HG03342 (cell line): ENCODE measurements around the gene SLC32A1.
A peak's percentile ranks its signal among the peaks of the same experiment; 100 is the strongest.

Experiments used
- ATAC-seq: cut with Tn5 transposase; IDR thresholded peaks from one replicate; pipeline ENCODE4 v1.9.1; 2021; ENCODE audit warnings: mild to moderate bottlenecking, moderate library complexity; ENCODE audit not compliant: unreplicated experiment

Gene SLC32A1

DNA sequence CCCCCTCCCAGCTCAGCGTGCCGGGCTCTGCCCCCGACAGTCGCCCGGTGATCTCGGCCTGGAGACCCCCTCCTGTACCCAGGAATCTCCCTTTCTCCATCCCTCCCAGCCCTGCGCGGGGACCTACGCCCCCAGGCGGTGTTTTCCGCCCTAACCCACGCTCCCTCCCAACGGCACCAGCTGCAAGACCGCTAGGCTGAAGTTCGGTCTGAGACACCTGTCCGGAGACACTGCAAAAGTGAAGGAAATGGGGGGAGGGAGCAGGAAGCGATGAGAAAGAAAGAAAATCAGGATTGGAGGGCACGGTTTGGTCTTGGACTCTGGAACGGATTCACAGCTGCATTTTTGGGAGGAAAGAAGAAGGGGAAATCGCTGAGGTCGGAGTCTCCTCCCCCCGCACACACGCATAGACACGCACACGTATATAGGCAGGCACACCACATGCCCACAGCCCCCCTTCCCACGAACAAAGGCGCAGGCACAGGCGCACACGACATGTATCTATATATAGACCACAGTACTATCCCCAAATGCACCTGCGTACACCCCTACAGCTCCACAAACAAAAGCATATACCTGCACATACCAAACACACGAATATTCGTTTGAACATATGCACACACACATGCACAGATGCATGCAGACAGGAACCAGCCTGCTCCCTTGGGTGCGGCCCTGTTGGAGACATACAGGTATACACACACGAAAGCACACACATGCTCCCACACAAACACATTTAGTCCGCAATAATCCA, 1.0 kb downstream of the SLC32A1 start:
- no peak for ATAC-seq

GRCh38 chr20:38725931-38726803, 1.9 kb downstream of the SLC32A1 start:
- no peak for ATAC-seq

DNA sequence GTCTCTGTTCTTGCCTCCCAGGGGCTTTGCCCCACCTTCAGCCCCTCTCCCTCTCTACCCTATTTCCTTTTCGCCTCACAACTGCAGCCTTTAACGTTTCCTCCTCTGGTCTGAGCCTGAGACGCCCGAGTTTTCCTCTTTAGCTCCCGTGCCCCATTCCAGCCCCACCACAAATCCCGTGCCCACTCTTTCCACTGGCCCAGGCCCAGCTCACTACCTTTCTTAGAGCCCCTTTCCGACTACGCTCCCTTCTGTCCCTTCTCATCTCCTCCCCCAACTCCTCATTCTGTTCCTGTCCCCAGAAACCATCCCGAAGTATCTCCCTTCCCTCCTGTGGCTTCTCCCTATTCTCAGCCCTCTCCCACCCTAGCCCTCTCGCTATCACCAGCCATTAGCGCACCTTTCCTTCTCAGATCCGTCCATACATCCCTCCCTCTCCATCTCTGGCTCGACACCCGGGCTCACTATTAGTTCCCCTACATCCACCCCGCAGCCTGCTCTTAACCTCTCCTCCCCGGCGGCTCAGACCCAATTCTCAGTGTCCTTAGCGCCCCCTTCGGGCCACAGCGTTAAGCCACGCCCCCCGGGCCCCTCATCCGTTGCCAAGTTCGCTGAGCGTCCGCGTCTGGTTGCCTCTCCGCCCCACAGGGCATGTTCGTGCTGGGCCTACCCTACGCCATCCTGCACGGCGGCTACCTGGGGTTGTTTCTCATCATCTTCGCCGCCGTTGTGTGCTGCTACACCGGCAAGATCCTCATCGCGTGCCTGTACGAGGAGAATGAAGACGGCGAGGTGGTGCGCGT, 2.7 kb downstream of the SLC32A1 start:
- ATAC-seq: no peak

DNA sequence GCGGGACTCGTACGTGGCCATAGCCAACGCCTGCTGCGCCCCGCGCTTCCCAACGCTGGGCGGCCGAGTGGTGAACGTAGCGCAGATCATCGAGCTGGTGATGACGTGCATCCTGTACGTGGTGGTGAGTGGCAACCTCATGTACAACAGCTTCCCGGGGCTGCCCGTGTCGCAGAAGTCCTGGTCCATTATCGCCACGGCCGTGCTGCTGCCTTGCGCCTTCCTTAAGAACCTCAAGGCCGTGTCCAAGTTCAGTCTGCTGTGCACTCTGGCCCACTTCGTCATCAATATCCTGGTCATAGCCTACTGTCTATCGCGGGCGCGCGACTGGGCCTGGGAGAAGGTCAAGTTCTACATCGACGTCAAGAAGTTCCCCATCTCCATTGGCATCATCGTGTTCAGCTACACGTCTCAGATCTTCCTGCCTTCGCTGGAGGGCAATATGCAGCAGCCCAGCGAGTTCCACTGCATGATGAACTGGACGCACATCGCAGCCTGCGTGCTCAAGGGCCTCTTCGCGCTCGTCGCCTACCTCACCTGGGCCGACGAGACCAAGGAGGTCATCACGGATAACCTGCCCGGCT, 3.4 kb downstream of the SLC32A1 start:
- no peak for ATAC-seq

DNA sequence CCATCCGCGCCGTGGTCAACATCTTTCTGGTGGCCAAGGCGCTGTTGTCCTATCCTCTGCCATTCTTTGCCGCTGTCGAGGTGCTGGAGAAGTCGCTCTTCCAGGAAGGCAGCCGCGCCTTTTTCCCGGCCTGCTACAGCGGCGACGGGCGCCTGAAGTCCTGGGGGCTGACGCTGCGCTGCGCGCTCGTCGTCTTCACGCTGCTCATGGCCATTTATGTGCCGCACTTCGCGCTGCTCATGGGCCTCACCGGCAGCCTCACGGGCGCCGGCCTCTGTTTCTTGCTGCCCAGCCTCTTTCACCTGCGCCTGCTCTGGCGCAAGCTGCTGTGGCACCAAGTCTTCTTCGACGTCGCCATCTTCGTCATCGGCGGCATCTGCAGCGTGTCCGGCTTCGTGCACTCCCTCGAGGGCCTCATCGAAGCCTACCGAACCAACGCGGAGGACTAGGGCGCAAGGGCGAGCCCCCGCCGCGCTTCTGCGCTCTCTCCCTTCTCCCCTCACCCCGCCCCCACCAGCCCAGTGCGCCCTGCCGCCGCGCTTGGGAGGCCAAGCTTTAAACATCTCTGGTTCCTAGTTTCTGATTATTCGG, 4.0 kb downstream of the SLC32A1 start:
- no peak for ATAC-seq

DNA sequence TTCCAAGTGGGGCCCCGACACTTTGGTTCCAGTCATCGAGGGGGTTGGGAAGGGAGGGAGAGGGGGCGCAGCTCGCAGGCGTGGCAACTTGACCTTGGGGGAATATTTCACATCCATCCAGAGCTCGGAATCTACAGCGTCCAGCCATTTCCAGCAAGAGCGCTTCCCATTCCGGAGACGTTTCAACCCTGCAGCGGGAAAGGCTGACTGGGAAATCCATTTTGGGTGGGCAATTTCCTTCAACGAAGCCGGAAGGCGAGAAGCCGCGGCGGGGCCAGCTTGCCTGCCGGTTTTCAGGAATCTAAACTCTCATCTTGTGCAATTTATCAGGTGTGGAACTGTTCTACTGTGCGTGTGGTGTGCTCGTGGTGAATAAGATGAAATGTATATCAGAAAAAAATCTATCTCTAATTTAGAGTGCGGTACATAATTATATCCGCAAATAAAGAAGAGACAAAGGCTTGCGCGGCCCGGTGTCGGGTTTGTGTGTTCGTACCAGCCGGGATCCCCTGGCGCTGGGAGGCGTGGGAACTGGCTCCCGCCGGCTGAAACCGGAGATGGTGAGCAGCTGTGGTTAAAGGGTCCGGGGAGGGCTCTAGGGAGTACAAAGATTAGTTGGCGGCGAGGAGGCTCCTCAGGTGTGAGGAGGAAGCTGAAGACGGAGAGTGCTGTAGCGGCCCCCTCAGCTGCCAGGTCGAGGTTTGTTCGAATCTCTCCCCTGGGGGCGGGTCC, 4.8 kb downstream of the SLC32A1 start:
- ATAC-seq: no peak

DNA sequence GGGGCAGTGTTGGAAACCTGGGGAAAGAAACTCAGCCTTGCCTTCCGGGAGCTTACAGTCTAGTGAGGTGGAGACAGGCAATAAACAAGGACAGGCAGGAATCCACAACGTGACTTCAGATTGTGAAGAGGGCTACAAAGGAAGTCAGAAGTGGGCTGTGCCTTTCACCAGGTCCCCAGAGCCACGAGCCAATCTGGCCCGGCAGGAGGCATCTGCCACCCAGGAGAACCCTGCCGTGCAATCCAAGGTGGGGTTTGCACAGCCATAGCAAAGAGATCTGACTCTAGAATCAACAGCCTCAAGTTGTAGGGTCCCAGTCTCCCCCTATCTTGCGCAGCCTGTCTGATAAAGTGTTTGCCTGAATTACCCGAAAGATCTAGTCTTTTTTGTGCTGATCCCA, 5.5 kb downstream of the SLC32A1 start:
- no peak for ATAC-seq

DNA sequence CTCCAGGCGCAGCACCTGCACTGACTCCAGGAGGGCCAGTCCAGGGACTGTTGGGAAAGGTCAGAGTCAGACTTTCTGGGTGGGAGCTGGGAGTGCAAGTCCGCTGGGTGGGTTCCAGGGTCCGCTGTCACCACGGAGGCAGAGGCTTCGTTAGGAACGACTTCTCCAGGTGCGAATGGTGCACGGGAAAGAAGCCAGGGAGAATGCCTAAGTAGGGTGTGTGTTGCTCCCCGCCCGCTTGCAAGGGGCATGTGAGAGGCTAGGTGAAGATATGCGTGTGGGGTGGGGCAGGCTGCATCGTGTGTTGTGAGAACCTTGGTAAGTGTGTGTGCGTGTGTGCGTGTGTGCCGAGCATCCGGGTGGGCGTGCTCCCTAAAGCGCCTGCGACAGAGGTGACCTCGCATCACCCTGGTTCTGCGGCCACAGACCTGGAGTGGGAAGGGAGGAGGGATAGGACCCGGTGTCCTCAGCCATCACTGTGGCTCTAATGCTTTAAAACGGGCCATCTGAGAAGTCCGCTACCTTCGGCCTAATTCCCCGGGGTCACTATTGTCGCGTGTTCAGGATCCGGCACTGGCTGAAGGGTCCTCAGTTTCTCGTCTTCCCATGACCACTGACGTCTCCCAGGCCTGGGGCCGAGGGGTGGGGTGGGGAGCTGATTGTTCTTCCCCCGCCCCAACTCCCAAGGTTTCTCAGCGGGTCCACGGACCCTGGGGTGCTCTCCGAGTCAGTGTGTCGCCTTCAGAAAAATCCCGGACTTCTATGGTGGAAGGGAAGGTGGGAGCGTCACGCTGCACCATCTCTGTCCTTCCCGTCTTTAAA, 6.1 kb downstream of the SLC32A1 start:
- no peak for ATAC-seq

DNA sequence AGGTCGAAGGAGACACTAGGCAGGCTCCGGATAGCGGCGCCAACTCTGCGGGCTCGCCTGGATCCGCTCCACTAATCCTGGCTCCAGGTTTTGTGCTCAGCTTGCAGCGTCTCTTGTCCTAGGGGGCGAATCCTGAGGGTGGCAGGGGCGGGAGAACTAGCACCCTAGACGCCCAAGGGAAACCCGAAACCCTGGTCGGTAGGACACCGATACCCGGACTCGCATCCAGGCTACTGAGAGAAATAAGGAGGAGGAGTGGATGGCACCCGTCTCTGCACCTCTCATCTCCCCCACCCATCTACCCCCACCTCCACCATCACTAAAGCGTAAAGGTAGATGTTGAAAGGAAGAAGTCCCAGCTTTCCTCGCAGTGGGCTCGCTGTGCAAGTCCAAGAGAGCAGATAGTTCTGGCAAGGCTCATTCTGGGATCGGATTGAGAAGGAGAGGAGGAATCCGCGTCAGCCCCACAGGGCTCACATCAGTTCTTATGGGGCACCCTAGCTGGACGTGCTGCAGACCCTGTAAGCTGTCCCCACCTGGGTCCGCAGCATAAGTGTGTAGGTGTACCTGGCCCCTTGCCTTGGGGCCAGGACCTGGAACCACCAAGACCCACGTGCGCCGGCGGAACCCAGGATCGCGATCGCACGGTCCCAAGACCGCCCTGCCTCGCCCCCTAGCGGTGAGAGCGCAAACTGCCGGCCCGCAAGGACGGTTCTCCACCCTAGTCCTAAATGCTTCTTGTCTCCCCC, 6.9 kb downstream of the SLC32A1 start:
- ATAC-seq: no peak

GRCh38 chr20:38731738-38732113, 7.4 kb downstream of the SLC32A1 start:
- ATAC-seq: no peak

DNA sequence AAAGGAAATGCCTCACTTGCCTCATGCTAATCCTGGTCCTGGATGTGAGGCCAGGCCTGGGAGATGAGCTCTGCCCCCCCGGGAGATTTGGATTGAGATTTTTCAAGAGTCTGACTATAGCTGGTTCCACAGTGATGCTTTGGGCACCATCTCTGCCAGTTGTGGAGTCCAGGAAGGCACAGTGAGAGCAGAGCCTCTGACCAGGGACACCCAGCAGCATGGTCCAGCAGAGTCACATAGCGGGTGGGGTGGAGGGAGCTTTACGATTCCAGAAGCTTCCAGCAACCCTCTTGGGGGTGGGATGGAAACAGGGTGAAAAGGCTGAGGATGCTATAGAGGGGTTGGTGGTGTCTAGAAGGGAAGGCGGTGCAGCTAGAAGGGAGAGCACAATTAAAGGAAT, 8.7 kb downstream of the SLC32A1 start:
- no peak for ATAC-seq

DNA sequence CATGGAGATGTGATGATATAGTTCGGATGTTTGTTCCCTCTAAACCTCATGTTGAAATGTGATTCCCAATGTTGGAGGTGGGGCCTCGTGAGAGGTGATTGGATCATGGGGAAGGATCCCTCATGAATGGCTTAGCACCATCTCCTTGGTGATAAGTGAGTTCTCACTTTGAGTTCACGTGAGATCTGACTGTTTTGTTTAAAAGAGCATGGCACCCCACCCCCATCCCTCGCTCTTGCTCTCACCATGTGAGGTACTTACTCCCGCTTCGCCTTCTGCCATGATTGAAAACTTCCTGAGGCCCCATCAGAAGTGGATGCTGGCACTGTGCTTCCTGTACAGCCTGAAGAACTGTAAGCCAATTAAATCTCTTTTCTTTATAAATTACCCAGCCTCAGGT, 10.9 kb downstream of the SLC32A1 start:
- no peak for ATAC-seq

DNA sequence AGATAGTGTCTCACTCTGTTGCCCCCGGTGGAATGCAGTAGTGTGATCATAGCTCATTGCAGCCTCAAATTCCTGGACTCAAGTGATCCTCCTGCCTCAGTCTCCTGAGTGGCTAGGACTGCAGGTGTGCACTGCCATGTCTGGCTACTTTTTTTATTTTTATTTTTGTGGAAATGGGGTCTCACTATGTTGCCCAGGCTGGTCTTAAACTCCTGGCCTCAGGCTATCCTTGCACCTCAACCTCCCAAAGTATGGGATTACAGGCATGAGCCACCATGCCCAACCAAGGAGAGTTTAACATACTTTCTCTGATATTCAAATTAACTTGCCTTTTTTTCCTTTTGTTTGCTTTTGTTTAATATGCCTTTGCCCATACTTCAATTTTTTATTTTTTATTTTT, 13.6 kb downstream of the SLC32A1 start:
- ATAC-seq: no peak

DNA sequence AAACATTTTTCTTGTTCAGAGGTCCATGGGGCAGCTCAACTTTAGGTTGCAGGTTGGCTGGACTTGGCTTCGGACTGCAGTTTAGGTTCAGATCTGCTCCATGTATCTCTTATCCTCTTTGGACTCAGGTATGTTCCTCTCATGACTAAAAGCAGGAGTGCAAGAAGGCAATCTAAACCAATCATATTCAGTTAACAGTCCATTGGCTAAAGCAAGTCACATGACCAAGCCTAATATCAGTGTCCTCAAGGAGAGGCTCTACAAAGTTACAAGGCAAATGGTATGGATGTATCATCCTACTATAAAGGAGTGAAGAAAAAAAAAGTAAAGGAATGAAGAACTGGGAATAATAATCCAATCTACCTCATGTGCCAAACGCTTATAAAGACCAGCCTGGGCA, 21.5 kb downstream of the SLC32A1 start:
- no peak for ATAC-seq

DNA sequence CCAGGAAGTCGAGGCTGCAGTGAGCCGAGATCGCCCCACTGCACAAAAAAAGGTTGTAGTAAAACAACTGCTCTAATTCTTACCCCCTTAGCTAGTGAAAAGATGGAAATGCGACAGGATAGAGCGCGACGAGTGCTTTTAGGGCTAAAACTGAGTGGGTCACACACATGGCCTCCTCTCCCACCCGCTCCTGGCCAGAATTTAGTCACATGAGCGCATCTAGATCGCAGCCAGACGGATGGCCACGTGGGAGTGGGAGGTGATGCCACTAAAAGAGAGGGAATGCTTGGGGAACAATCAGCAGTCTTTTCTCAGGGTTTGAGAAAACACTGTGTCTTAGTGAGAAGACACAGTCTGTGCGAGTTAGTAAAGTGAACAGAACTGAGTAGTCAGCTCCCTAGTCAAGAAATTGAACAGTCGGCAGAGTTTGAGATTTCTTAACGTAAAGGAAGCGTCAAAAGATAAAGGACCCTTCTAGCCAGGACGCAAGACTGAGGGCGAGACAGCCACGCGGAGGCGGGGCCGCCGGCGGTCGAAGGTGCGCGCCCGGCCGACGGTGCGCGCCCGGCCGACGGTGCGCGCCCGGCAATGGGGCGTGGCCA, 23.3 kb downstream of the SLC32A1 start:
- ATAC-seq: no peak

GRCh38 chr20:38748097-38748860, 24.0 kb downstream of the SLC32A1 start, which contains the start of gene ACTR5:
ACTR5 (plus strand) TSS chr20:38748460; CDS start chr20:38748479, 19 bp downstream.
- ATAC-seq: peak; percentile 79

DNA sequence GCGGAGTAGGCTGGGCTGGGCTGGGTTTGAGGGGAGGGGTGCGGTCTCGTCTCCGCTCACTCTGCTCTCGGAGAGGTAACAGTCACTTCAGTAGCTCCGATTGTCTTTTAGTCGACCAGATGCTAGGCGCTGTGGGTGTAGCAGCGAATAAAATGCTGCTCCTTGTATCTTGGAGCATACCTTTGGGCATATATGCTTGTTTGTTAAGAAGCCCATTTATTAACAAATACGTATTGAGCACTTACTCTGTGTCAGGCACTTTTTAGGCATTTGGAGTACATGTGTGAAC, 24.5 kb downstream of the SLC32A1 start:
- peak; percentile 25 for ATAC-seq
